Measurements from ENCODE around the gene IQGAP2. TPM values are rescaled to one million over a fixed set of nuclear protein-coding genes. Genes with fewer than 3 reads are reported as not detected.
A peak's percentile ranks its signal among the peaks of the same experiment; 100 is the strongest.

The IQGAP2 gene
- total and polyA plus RNA-seq, 5 donors from 2014 or later = 53.9 to 214 (median 61.4) TPM

DNA sequence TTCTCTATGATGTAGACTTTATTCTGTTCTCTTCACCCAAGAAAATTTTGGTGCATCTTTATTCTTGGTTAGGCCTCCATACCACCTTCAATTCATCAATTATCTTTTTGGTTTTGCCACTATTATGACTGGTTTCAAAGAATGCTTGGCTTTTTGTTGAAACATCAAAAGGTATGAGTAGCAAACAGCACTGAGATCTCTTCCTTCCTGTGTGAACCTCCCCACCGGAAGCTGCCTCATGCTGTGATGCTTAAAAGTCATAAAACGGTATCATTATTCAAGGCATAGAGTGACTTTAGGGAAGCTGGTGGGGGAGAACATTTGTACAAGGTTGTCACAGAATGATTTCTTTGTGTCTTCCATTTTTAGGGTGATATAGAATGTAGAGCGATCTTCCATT lies 70.6 kb downstream of the IQGAP2 start:
- ATAC-seq (ENCODE audit: low read depth in 2 of 2) (peak; percentile 95), DNase-seq (peak; percentile 38 to 93 (median 82))
- peaks cover 17% of the 10 kb centered on the region for H3K36me3 Mint-ChIP-seq
- peaks cover 58% of the 10 kb centered on the region for H3K4me1 ChIP-seq (ENCODE audit: control insufficient read depth, insufficient read depth, low read length, poor library complexity, severe bottlenecking)
- peaks cover 0 to 3% (median 0%) of the 10 kb centered on the region in 7 donors for H3K9me3 Mint-ChIP-seq
- H3K9me3 ChIP-seq (ENCODE audit: control insufficient read depth in 2 of 2, low read length in 2 of 2) = no peaks in the 10 kb centered on the region
- peak overlapping the region; percentile 80 for H3K27ac ChIP-seq (ENCODE audit: insufficient read depth, low read length, poor library complexity, severe bottlenecking)
- peak overlapping the region; percentile 94 to 97 (median 95) for H3K27ac Mint-ChIP-seq
- peaks cover 51 to 89% (median 68%) of the 10 kb centered on the region in 4 donors for H3K4me1 Mint-ChIP-seq
- H3K36me3 ChIP-seq (ENCODE audit: control insufficient read depth, insufficient read depth, low read length) = peaks cover 12% of the 10 kb centered on the region
- peak overlapping the region; percentile 60 to 90 (median 70) for H3K4me3 Mint-ChIP-seq
- H3K27me3 Mint-ChIP-seq = no peaks in the 10 kb centered on the region
- H3K27me3 ChIP-seq (ENCODE audit: control insufficient read depth, insufficient read depth, low read length) = no peaks in the 10 kb centered on the region
- H3K4me3 ChIP-seq (ENCODE audit: low read depth, low read length) = peak overlapping the region; percentile 45

DNA sequence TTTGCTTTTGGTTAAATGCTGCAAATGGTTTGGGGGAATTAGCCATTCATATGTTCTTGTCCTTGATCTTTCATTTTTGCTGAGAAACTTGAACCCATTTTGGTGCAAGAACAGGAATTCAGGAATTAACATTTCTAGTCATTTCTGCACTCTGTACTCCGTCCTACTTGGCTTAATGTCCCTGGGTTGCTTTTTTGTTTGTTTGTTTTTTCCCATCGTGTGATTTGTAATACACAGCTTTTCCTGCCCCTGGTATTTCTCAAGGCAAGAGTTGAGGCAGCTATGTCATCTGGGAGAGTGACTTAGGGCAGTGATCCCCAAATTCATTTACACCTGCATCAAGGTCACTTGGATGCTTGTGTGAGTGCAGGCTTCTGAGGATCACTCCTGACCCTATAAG lies 71.3 kb downstream of the IQGAP2 start:
- DNase-seq (no peak), ATAC-seq (ENCODE audit: low read depth in 2 of 2) (no peak)
- H3K4me1 Mint-ChIP-seq = peaks cover 55 to 90% (median 65%) of the 10 kb centered on the region in 4 donors
- H3K9me3 Mint-ChIP-seq = peaks cover 0 to 3% (median 0%) of the 10 kb centered on the region in 7 donors
- Histone ChIP-seq H3K4me1 (ENCODE audit: control insufficient read depth, insufficient read depth, low read length, poor library complexity, severe bottlenecking) (peaks cover 58% of the 10 kb centered on the region), H3K4me3 (ENCODE audit: low read depth, low read length) (peak overlapping the region; percentile 45), H3K9me3 (ENCODE audit: control insufficient read depth in 2 of 2, low read length in 2 of 2) (no peaks in the 10 kb centered on the region), H3K27ac (ENCODE audit: insufficient read depth, low read length, poor library complexity, severe bottlenecking) (no peak overlapping the region), H3K36me3 (ENCODE audit: control insufficient read depth, insufficient read depth, low read length) (peaks cover 9% of the 10 kb centered on the region), H3K27me3 (ENCODE audit: control insufficient read depth, insufficient read depth, low read length) (no peaks in the 10 kb centered on the region)
- no peaks in the 10 kb centered on the region for H3K27me3 Mint-ChIP-seq
- H3K36me3 Mint-ChIP-seq = peaks cover 12% of the 10 kb centered on the region
- peak overlapping the region in 1 of 3 donors; percentile 94 for H3K27ac Mint-ChIP-seq
- peak overlapping the region in 2 of 4 donors; percentile 30 to 33 for H3K4me3 Mint-ChIP-seq

DNA sequence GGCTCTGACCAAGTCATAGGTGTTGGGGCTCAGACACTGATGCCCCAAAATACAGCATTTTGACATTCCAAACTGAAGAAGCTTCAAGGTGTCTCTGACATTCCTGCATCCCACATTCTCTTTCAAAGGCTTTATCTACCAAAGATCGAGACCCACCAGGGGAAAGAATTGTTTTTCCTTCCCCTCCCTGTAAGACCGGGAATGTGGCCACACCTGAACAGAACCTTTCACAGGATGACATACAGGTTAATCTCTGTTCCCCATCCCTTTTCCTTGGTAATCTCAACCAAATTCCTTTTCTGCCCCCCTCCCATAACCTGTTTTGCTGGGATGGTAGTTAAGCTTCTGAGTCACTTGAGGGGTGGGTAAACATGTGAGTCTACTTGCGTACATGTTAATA lies 72.3 kb downstream of the IQGAP2 start:
- H3K9me3 ChIP-seq (ENCODE audit: control insufficient read depth in 2 of 2, low read length in 2 of 2) = no peaks in the 10 kb centered on the region
- H3K4me1 ChIP-seq (ENCODE audit: control insufficient read depth, insufficient read depth, low read length, poor library complexity, severe bottlenecking) = peaks cover 61% of the 10 kb centered on the region
- ATAC-seq (ENCODE audit: low read depth in 2 of 2) (no peak), DNase-seq (no peak)
- Mint-ChIP-seq H3K27me3 (no peaks in the 10 kb centered on the region), H3K36me3 (peaks cover 13% of the 10 kb centered on the region), H3K9me3 (peaks cover 0 to 3% (median 0%) of the 10 kb centered on the region in 7 donors), H3K4me3 (peak overlapping the region; percentile 17 to 61 (median 32)), H3K4me1 (peaks cover 56 to 90% (median 65%) of the 10 kb centered on the region in 4 donors), H3K27ac (peak overlapping the region in 2 of 3 donors; percentile 80 to 94)
- H3K36me3 ChIP-seq (ENCODE audit: control insufficient read depth, insufficient read depth, low read length) = peaks cover 2% of the 10 kb centered on the region
- no peaks in the 10 kb centered on the region for H3K27me3 ChIP-seq (ENCODE audit: control insufficient read depth, insufficient read depth, low read length)
- no peak overlapping the region for H3K27ac ChIP-seq (ENCODE audit: insufficient read depth, low read length, poor library complexity, severe bottlenecking)
- no peak overlapping the region for H3K4me3 ChIP-seq (ENCODE audit: low read depth, low read length)

DNA sequence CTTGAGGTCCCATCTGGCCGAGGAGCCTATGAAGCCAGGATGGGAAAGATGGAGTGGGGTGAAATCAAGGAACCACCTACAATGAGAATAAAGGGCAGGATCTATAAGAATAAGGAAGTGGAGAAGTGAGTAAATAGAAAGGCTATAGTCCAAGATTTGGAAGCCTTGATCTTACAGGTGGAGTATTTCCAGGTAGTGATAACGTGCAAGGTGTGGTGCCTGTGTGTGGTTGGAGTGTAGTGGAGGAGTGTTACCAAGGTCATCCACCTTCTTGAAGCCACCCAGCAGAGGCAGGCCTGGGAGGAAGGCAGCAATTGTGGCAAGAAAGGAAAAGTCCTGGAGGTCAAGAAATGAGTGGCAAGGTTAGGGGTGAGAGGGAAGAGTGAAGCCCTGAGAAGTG lies 72.9 kb downstream of the IQGAP2 start:
- H3K4me3 Mint-ChIP-seq = peak overlapping the region; percentile 6 to 61 (median 32)
- peaks cover 56% of the 10 kb centered on the region for H3K4me1 ChIP-seq (ENCODE audit: control insufficient read depth, insufficient read depth, low read length, poor library complexity, severe bottlenecking)
- H3K36me3 ChIP-seq (ENCODE audit: control insufficient read depth, insufficient read depth, low read length) = peaks cover 2% of the 10 kb centered on the region
- peaks cover 18% of the 10 kb centered on the region for H3K36me3 Mint-ChIP-seq
- H3K27ac Mint-ChIP-seq = peak overlapping the region; percentile 80 to 94 (median 86)
- no peaks in the 10 kb centered on the region for H3K27me3 Mint-ChIP-seq
- no peak for DNase-seq
- ATAC-seq (ENCODE audit: low read depth in 2 of 2) = no peak
- H3K9me3 Mint-ChIP-seq = peaks cover 0 to 3% (median 0%) of the 10 kb centered on the region in 7 donors
- no peaks in the 10 kb centered on the region for H3K27me3 ChIP-seq (ENCODE audit: control insufficient read depth, insufficient read depth, low read length)
- H3K4me3 ChIP-seq (ENCODE audit: low read depth, low read length) = no peak overlapping the region
- H3K4me1 Mint-ChIP-seq = peaks cover 55 to 90% (median 64%) of the 10 kb centered on the region in 4 donors
- H3K9me3 ChIP-seq (ENCODE audit: control insufficient read depth in 2 of 2, low read length in 2 of 2) = no peaks in the 10 kb centered on the region
- no peak overlapping the region for H3K27ac ChIP-seq (ENCODE audit: insufficient read depth, low read length, poor library complexity, severe bottlenecking)

DNA sequence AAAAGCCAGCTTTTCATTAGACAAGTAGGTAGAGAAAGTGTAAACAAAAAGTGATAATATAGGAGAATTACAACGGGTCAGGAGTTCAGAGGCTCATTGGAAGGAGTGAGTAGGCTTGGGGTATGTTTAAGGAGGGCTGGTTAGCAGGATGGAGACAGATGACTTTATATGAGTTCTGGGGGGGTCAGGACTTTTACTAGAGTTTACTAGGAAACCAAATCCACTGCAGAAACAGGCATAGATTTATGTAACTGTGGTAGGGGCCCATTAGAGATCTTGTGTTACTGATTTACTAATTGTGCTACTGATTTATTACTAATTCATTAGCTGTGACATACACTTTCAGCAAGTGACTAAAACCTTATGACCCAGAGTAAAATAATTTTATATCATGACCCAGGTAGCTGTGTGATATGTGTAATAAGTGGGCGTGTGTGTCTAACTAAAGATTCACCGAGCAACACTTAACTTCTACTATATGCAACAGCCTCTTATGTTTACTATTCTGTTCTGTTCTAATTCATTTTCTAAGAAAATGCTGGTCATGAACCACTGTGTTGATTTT lies 73.5 kb downstream of the IQGAP2 start:
- H3K4me3 ChIP-seq (ENCODE audit: low read depth, low read length) = no peak overlapping the region
- H3K27ac ChIP-seq (ENCODE audit: insufficient read depth, low read length, poor library complexity, severe bottlenecking) = no peak overlapping the region
- peak overlapping the region in 2 of 4 donors; percentile 6 to 61 for H3K4me3 Mint-ChIP-seq
- ATAC-seq (ENCODE audit: low read depth in 2 of 2) (no peak), DNase-seq (no peak)
- no peaks in the 10 kb centered on the region for H3K9me3 ChIP-seq (ENCODE audit: control insufficient read depth in 2 of 2, low read length in 2 of 2)
- peaks cover 49% of the 10 kb centered on the region for H3K4me1 ChIP-seq (ENCODE audit: control insufficient read depth, insufficient read depth, low read length, poor library complexity, severe bottlenecking)
- H3K27me3 ChIP-seq (ENCODE audit: control insufficient read depth, insufficient read depth, low read length) = no peaks in the 10 kb centered on the region
- H3K36me3 Mint-ChIP-seq = peaks cover 19% of the 10 kb centered on the region
- no peaks in the 10 kb centered on the region for H3K27me3 Mint-ChIP-seq
- peaks cover 2% of the 10 kb centered on the region for H3K36me3 ChIP-seq (ENCODE audit: control insufficient read depth, insufficient read depth, low read length)
- H3K9me3 Mint-ChIP-seq = peaks cover 0 to 2% (median 0%) of the 10 kb centered on the region in 7 donors
- peak overlapping the region in 1 of 3 donors; percentile 80 for H3K27ac Mint-ChIP-seq
- peaks cover 51 to 87% (median 59%) of the 10 kb centered on the region in 4 donors for H3K4me1 Mint-ChIP-seq

DNA sequence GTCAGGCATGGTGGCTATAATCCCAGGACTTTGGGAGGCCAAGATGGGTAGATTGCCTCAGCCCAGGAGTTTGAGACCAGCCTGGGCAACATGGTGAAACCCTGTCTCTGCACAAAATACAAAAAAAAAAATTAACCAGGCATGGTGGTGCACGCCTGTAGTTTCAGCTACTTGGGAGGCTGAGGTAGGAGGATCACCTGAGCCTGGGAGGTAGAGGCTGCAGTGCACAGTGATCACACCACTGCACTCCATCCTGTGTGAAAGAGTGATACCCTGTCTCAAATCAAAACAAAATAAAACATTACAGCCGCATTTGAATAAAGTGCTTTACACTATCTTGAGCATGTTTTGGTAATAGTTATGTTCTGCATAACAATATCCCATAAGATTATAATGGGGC lies 74.0 kb downstream of the IQGAP2 start:
- Histone ChIP-seq H3K27ac (ENCODE audit: insufficient read depth, low read length, poor library complexity, severe bottlenecking) (no peak overlapping the region), H3K4me1 (ENCODE audit: control insufficient read depth, insufficient read depth, low read length, poor library complexity, severe bottlenecking) (peaks cover 44% of the 10 kb centered on the region), H3K4me3 (ENCODE audit: low read depth, low read length) (no peak overlapping the region), H3K36me3 (ENCODE audit: control insufficient read depth, insufficient read depth, low read length) (peaks cover 7% of the 10 kb centered on the region), H3K9me3 (ENCODE audit: control insufficient read depth in 2 of 2, low read length in 2 of 2) (no peaks in the 10 kb centered on the region), H3K27me3 (ENCODE audit: control insufficient read depth, insufficient read depth, low read length) (no peaks in the 10 kb centered on the region)
- Mint-ChIP-seq H3K36me3 (peaks cover 19% of the 10 kb centered on the region), H3K27ac (no peak overlapping the region), H3K9me3 (peaks cover 0 to 2% (median 0%) of the 10 kb centered on the region in 7 donors), H3K4me1 (peaks cover 50 to 87% (median 58%) of the 10 kb centered on the region in 4 donors), H3K4me3 (no peak overlapping the region), H3K27me3 (no peaks in the 10 kb centered on the region)
- no peak for DNase-seq
- ATAC-seq (ENCODE audit: low read depth in 2 of 2) = no peak

DNA sequence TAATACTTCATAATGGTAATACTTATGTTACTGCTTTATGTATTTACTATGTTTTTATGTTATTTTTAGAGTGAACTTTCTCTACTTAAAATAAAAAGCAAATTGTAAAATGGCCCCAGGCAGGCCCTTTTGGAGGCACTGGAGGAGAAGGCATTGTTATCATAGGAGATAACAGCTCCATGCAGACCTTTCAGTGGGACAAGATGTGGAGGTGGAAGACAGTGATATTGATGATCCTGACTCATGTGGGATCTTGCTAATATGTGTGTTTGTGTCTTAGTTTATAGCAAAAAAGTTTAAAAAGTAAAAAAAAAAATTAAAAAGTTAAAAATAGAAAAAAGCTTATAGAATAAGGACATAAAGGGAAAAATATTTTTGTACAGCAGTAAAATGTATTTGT lies 74.5 kb downstream of the IQGAP2 start:
- H3K4me1 Mint-ChIP-seq = peaks cover 46 to 87% (median 58%) of the 10 kb centered on the region in 4 donors
- H3K4me3 Mint-ChIP-seq = peak overlapping the region in 1 of 4 donors; percentile 25
- Histone ChIP-seq H3K4me3 (ENCODE audit: low read depth, low read length) (no peak overlapping the region), H3K27me3 (ENCODE audit: control insufficient read depth, insufficient read depth, low read length) (no peaks in the 10 kb centered on the region), H3K36me3 (ENCODE audit: control insufficient read depth, insufficient read depth, low read length) (peaks cover 11% of the 10 kb centered on the region), H3K27ac (ENCODE audit: insufficient read depth, low read length, poor library complexity, severe bottlenecking) (no peak overlapping the region), H3K4me1 (ENCODE audit: control insufficient read depth, insufficient read depth, low read length, poor library complexity, severe bottlenecking) (peaks cover 39% of the 10 kb centered on the region), H3K9me3 (ENCODE audit: control insufficient read depth in 2 of 2, low read length in 2 of 2) (no peaks in the 10 kb centered on the region)
- H3K9me3 Mint-ChIP-seq = no peaks in the 10 kb centered on the region
- no peaks in the 10 kb centered on the region for H3K27me3 Mint-ChIP-seq
- peaks cover 21% of the 10 kb centered on the region for H3K36me3 Mint-ChIP-seq
- DNase-seq = no peak
- no peak overlapping the region for H3K27ac Mint-ChIP-seq
- ATAC-seq (ENCODE audit: low read depth in 2 of 2) = no peak

DNA sequence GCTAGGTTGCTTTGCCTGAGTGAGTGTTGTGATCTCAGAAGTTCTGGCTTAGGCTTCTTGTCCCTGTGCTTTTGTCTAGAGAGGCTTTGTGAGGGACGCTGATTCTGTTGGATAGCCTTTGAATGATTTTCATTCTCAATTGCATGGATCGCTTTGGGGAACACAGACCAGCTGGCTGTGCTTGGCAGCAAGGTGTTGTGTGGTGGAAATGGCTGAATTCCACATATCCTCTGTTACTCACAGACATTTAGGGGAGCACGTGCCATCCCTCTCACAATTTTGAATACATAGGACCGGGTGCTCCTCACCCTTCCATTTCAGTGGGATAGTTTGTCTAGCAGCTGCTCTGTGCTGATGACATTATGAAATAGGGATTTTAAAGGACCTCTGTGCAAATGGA lies 76.2 kb downstream of the IQGAP2 start:
- H3K27ac Mint-ChIP-seq = peak overlapping the region in 2 of 3 donors; percentile 17 to 47
- no peak for ATAC-seq (ENCODE audit: low read depth in 2 of 2)
- Histone ChIP-seq H3K36me3 (ENCODE audit: control insufficient read depth, insufficient read depth, low read length) (peaks cover 12% of the 10 kb centered on the region), H3K27me3 (ENCODE audit: control insufficient read depth, insufficient read depth, low read length) (no peaks in the 10 kb centered on the region), H3K4me1 (ENCODE audit: control insufficient read depth, insufficient read depth, low read length, poor library complexity, severe bottlenecking) (peaks cover 22% of the 10 kb centered on the region), H3K27ac (ENCODE audit: insufficient read depth, low read length, poor library complexity, severe bottlenecking) (no peak overlapping the region), H3K9me3 (ENCODE audit: control insufficient read depth in 2 of 2, low read length in 2 of 2) (no peaks in the 10 kb centered on the region), H3K4me3 (ENCODE audit: low read depth, low read length) (no peak overlapping the region)
- H3K27me3 Mint-ChIP-seq = no peaks in the 10 kb centered on the region
- H3K4me3 Mint-ChIP-seq = no peak overlapping the region
- no peak for DNase-seq
- H3K36me3 Mint-ChIP-seq = peaks cover 21% of the 10 kb centered on the region
- peaks cover 36 to 88% (median 53%) of the 10 kb centered on the region in 4 donors for H3K4me1 Mint-ChIP-seq
- no peaks in the 10 kb centered on the region for H3K9me3 Mint-ChIP-seq
